ENCODE measurements around the gene TPRG1.
A peak's percentile ranks its signal among the peaks of the same experiment; 100 is the strongest.

Gene TPRG1

GRCh38 chr3:189349772-189350171 is 178.0 kb downstream of the TPRG1 start:
- DNase-seq (ENCODE audit: extremely low read depth in 1 of 2, low read depth in 1 of 2), result no peak

DNA sequence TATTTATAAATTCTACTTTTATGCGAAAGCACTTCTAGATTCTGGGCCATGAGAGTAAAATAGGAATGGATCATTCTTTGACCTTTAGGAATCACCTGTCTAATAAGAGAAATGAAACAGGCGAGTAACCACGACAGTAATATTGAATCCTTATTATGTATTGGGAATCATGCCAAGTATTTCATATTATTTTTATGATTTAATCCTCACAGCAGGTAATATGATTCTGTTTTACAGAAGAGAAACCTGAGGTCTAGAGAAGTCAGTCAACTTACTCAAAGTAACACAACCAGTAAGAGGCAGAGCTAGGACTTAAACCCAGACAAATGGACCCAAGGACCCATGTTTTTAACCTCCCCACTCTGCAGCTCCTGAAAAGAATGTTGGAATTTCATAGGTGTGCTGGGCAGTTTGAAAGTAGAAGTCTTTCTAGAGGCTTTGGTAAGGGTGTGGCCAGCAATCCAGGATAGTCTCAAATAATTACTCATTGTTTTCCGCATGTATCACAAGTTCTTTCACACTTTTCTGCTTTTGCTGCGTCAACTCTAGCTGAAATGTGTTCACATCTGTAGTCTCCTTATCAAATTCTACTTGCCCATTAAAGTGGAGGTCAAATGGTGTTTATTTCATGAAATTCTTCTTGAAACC is 181.7 kb downstream of the TPRG1 start:
- no peak for DNase-seq (ENCODE audit: extremely low read depth in 1 of 2, low read depth in 1 of 2)

- no peak for DNase-seq (ENCODE audit: extremely low read depth in 1 of 2, low read depth in 1 of 2)
Measured at GRCh38 chr3:189353988-189354889, 182.5 kb downstream of the TPRG1 start.

DNA sequence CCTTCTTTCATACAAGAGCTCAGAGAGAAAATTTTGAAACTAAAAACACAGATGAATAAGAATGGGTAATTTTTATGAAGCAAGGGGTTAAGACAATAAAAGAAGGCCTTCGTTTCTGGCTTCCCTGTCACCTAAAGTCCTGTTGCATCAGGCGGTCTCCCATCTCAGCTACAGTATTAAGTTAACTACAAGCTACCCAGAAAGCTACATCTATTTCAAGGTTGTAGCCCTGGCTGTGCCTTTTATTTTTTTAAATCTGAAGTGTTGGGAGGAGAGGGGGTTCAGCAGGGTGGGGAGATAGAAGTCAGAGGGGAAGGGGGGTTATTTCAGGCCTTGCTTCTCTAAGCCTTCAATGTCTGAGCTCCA is 183.3 kb downstream of the TPRG1 start:
- no peak for DNase-seq (ENCODE audit: extremely low read depth in 1 of 2, low read depth in 1 of 2)

- DNase-seq (ENCODE audit: extremely low read depth in 1 of 2, low read depth in 1 of 2), result peak in 1 of 2 donors; percentile 27
Measured at GRCh38 chr3:189355481-189356201, 183.9 kb downstream of the TPRG1 start.

DNA sequence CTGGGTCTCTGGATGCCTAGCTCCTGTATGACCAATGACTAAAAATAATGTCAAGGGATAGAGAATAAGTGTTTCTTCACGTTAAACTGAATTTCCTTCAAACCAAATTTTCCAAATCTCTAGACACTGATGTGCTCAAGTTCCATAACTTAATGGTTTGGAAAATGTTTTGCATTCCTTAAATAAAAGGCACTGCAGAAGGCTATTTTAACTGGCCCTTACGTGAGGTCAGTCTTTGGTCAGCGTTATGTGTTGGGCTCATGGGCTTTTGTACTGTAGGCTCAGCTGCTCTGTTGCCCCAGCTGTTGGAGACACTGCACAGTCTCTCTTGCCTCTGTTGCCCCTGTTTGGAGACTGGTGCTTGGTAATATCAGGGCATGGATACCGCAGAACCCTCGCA is 188.5 kb downstream of the TPRG1 start:
- no peak for DNase-seq (ENCODE audit: extremely low read depth in 1 of 2, low read depth in 1 of 2)

GRCh38 chr3:189361103-189361835 is 189.5 kb downstream of the TPRG1 start:
- no peak for DNase-seq (ENCODE audit: extremely low read depth in 1 of 2, low read depth in 1 of 2)

- no peak for DNase-seq (ENCODE audit: extremely low read depth in 1 of 2, low read depth in 1 of 2)
Measured at GRCh38 chr3:189363590-189364255, 192.0 kb downstream of the TPRG1 start.

- DNase-seq (ENCODE audit: extremely low read depth in 1 of 2, low read depth in 1 of 2), result no peak
Measured at GRCh38 chr3:189365609-189366564, 194.1 kb downstream of the TPRG1 start.

- no peak for DNase-seq (ENCODE audit: extremely low read depth in 1 of 2, low read depth in 1 of 2)
Measured at GRCh38 chr3:189368384-189368783, 196.6 kb downstream of the TPRG1 start.

DNA sequence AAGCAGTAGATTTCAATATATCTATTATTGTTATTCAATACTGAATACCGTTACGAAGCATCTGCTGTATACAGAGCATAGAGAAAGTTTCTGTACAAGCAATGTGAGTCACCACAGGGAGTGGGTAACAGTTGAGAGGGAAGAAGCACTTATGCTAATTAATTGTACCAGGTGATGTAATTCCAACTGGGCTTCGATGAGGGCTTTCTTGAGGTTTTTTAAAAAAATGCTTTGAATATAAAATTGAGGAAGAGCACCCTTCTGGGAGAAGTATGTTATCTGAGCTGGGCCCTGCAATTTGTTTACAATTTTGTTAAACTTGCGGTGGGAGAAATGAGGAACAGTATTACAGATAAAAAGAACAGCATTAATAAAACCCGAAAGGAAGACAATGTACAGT is 197.9 kb downstream of the TPRG1 start:
- DNase-seq (ENCODE audit: extremely low read depth in 1 of 2, low read depth in 1 of 2), result no peak

GRCh38 chr3:189372243-189372642 is 200.5 kb downstream of the TPRG1 start:
- no peak for DNase-seq (ENCODE audit: extremely low read depth in 1 of 2, low read depth in 1 of 2)
